Neural progenitor cell (in vitro differentiated cells): ENCODE data around the gene CHMP4A.

Experiments used
- EZH2 ChIP-seq: fragments of 200-600 bp; sonication (generic); IDR thresholded peaks from 2 replicates; pipeline ENCODE4 v1.6.1; 2017; ENCODE audit warnings: antibody characterized with exemption, mild to moderate bottlenecking, moderate library complexity
- EZH2phosphoT487 ChIP-seq: fragments of 200-600 bp; sonication (generic); IDR thresholded peaks from 2 replicates; pipeline ENCODE4 v1.6.1; 2017; ENCODE audit warnings: antibody characterized with exemption
- TF ChIP-seq, protein P1 (sequence below): fragments of 200-600 bp; sonication (generic); IDR thresholded peaks from 2 replicates; pipeline ENCODE4 v1.5.1; 2017; ENCODE audit warnings: antibody characterized with exemption, mild to moderate bottlenecking

DNA sequence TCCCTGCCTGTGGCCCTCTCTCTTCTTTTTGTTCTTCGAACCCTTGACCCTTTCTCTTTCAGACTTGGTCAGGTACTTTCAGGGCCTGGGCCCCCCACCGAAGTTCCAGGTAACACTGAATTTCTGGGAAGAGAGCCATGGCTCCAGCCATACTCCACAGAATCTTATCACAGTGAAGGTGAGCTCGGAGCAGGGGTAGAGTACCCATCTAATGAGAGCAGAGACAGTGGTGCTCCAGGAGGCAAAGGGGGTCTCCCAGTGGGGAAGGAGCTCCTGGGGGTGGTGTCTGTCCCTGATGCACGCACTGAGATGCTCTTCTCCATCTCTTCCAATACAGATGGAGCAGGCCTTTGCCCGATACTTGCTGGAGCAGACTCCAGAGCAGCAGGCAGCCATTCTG lies 47.5 kb downstream of the CHMP4A start:
- TF ChIP-seq, protein P1, sequence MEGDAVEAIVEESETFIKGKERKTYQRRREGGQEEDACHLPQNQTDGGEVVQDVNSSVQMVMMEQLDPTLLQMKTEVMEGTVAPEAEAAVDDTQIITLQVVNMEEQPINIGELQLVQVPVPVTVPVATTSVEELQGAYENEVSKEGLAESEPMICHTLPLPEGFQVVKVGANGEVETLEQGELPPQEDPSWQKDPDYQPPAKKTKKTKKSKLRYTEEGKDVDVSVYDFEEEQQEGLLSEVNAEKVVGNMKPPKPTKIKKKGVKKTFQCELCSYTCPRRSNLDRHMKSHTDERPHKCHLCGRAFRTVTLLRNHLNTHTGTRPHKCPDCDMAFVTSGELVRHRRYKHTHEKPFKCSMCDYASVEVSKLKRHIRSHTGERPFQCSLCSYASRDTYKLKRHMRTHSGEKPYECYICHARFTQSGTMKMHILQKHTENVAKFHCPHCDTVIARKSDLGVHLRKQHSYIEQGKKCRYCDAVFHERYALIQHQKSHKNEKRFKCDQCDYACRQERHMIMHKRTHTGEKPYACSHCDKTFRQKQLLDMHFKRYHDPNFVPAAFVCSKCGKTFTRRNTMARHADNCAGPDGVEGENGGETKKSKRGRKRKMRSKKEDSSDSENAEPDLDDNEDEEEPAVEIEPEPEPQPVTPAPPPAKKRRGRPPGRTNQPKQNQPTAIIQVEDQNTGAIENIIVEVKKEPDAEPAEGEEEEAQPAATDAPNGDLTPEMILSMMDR: no peak
- TF ChIP-seq EZH2phosphoT487: no peak
- TF ChIP-seq EZH2: no peak
